HG03097 (cell line): ENCODE measurements around the gene DUSP10.
A peak's percentile ranks its signal among the peaks of the same experiment; 100 is the strongest.

Experiments used
- ATAC-seq: cut with Tn5 transposase; IDR thresholded peaks from one replicate; pipeline ENCODE4 v1.9.1; 2021; ENCODE audit not compliant: unreplicated experiment, low FRiP score

DUSP10 gene

GRCh38 chr1:221735999-221736398, 5.9 kb downstream of the DUSP10 start:
- no peak for ATAC-seq

- no peak for ATAC-seq
Observed at GRCh38 chr1:221734187-221734586, 7.7 kb downstream of the DUSP10 start.

- no peak for ATAC-seq
Observed at GRCh38 chr1:221732052-221732451, 9.8 kb downstream of the DUSP10 start.

GRCh38 chr1:221729771-221730330, 12.0 kb downstream of the DUSP10 start:
- no peak for ATAC-seq

GRCh38 chr1:221728037-221728505, 13.8 kb downstream of the DUSP10 start:
- ATAC-seq = no peak

- ATAC-seq = no peak
Observed at GRCh38 chr1:221727146-221728036, 14.5 kb downstream of the DUSP10 start.

GRCh38 chr1:221725735-221726672, 15.9 kb downstream of the DUSP10 start:
- ATAC-seq = peak; percentile 56

GRCh38 chr1:221724931-221725605, 16.8 kb downstream of the DUSP10 start:
- no peak for ATAC-seq

GRCh38 chr1:221723848-221724236, 18.0 kb downstream of the DUSP10 start:
- no peak for ATAC-seq

GRCh38 chr1:221723018-221723847, 18.7 kb downstream of the DUSP10 start:
- no peak for ATAC-seq

- ATAC-seq = no peak
Observed at GRCh38 chr1:221722254-221723017, 19.5 kb downstream of the DUSP10 start.

GRCh38 chr1:221720545-221720944, 21.3 kb downstream of the DUSP10 start:
- ATAC-seq = no peak

- no peak for ATAC-seq
Observed at GRCh38 chr1:221719987-221720386, 21.9 kb downstream of the DUSP10 start.

- no peak for ATAC-seq
Observed at GRCh38 chr1:221719278-221719597, 22.7 kb downstream of the DUSP10 start.

GRCh38 chr1:221718381-221719277, 23.3 kb downstream of the DUSP10 start:
- ATAC-seq = no peak

- no peak for ATAC-seq
Observed at GRCh38 chr1:221717485-221717853, 24.4 kb downstream of the DUSP10 start.

- no peak for ATAC-seq
Observed at GRCh38 chr1:221716713-221717484, 25.0 kb downstream of the DUSP10 start.
